CD14-positive monocyte (primary cell): ENCODE measurements around the gene ULBP3. TPM values are rescaled to one million over a fixed set of nuclear protein-coding genes. Genes with fewer than 3 reads are reported as not detected.

Experiments used
- DNase-seq, 3 donors: peaks; one replicate each; pipeline ENCODE4 v3.0.0-alpha.2; 2011 to 2022
- H2AFZ ChIP-seq: 2 replicates; pipeline ENCODE4 v1.6.0; 2012; ENCODE audit warnings: mild to moderate bottlenecking, low read depth, low read length, inconsistent platforms; ENCODE audit not compliant: insufficient read depth, poor library complexity, severe bottlenecking
- H3K27ac ChIP-seq, 2 donors: 1 replicate in 1 of 2; 2 replicates in 1 of 2; pipeline ENCODE4 v1.5.1; 2012 to 2013; ENCODE audit warnings: low read length in 2 of 2, control low read depth in 1 of 2, inconsistent platforms in 1 of 2, low read depth in 1 of 2, mild to moderate bottlenecking in 1 of 2
- H3K27me3 ChIP-seq, 2 donors: one replicate each; pipeline versions ENCODE4 v1.6.0 to v1.6.1; 2011 to 2013; ENCODE audit warnings: low read length in 2 of 2; ENCODE audit not compliant: control insufficient read depth in 2 of 2, insufficient read depth in 2 of 2
- H3K36me3 ChIP-seq, 2 donors: replicated peaks in 1 of 2; 1 replicate in 1 of 2; 2 replicates in 1 of 2; pipeline versions ENCODE4 v1.5.1 to v1.6.1; 2012 to 2013; ENCODE audit warnings: low read length in 2 of 2, control low read depth in 1 of 2, inconsistent platforms in 1 of 2, mild to moderate bottlenecking in 1 of 2; ENCODE audit not compliant: insufficient read depth in 2 of 2, control insufficient read depth in 1 of 2
- H3K4me1 ChIP-seq, 2 donors: 1 replicate in 1 of 2; 2 replicates in 1 of 2; pipeline versions ENCODE4 v1.5.1 to v1.6.1; 2012 to 2013; ENCODE audit warnings: low read length in 2 of 2, control low read depth in 1 of 2, inconsistent platforms in 1 of 2, mild to moderate bottlenecking in 1 of 2, moderate library complexity in 1 of 2; ENCODE audit not compliant: insufficient read depth in 2 of 2, control insufficient read depth in 1 of 2
- H3K4me2 ChIP-seq: replicated peaks from 2 replicates; pipeline ENCODE3; 2012; ENCODE audit warnings: low read length, moderate library complexity, mild to moderate bottlenecking; ENCODE audit not compliant: poor library complexity, severe bottlenecking; ENCODE audit errors: extremely low read depth
- H3K4me3 ChIP-seq, 3 experiments: fragments of 200-600 bp in 1 of 3; sonication (generic) in 1 of 3; replicated peaks in 1 of 3; 1 replicate in 2 of 3; 2 replicates in 1 of 3; pipeline ENCODE4 v1.5.1; 2011 to 2013; ENCODE audit warnings: low read length in 3 of 3, mild to moderate bottlenecking in 3 of 3, control low read depth in 2 of 3, low read depth in 2 of 3, inconsistent platforms in 1 of 3, moderate library complexity in 1 of 3
- H3K79me2 ChIP-seq: 2 replicates; pipeline ENCODE4 v1.6.0; 2012; ENCODE audit warnings: mild to moderate bottlenecking, control low read depth, inconsistent platforms, low read length, moderate library complexity; ENCODE audit not compliant: insufficient read depth
- H3K9ac ChIP-seq: 2 replicates; pipeline ENCODE4 v1.6.0; 2017; ENCODE audit warnings: low read length, mild to moderate bottlenecking; ENCODE audit not compliant: insufficient read depth, poor library complexity, severe bottlenecking
- H3K9me3 ChIP-seq, 2 donors: replicated peaks in 1 of 2; 1 replicate in 1 of 2; 2 replicates in 1 of 2; pipeline versions ENCODE4 v1.5.1 to v1.6.1; 2012 to 2013; ENCODE audit warnings: low read length in 2 of 2, control low read depth in 1 of 2; ENCODE audit not compliant: control insufficient read depth in 1 of 2, insufficient read depth in 1 of 2
- H4K20me1 ChIP-seq: 2 replicates; pipeline ENCODE4 v1.6.0; 2012; ENCODE audit warnings: mild to moderate bottlenecking, low read length, control low read depth, moderate library complexity; ENCODE audit not compliant: insufficient read depth
- H3K27ac Mint-ChIP-seq, 7 donors: one replicate each; pipeline ENCODE4 v1.8.0; 2020; ENCODE audit warnings: mild to moderate bottlenecking in 7 of 7, mixed read lengths in 7 of 7, moderate library complexity in 6 of 7, inconsistent platforms in 2 of 7
- H3K27me3 Mint-ChIP-seq, 3 donors: one replicate each; pipeline ENCODE4 v1.8.0; 2021 to 2022; ENCODE audit warnings: low read depth in 3 of 3, mild to moderate bottlenecking in 3 of 3, mixed read lengths in 3 of 3, moderate library complexity in 3 of 3, inconsistent platforms in 1 of 3
- H3K36me3 Mint-ChIP-seq, 2 donors: one replicate each; pipeline ENCODE4 v1.8.0; 2020; ENCODE audit warnings: mixed read lengths in 2 of 2, inconsistent platforms in 1 of 2, mild to moderate bottlenecking in 1 of 2
- H3K4me1 Mint-ChIP-seq: one replicate; pipeline ENCODE4 v1.8.0; 2020; ENCODE audit warnings: mild to moderate bottlenecking, mixed read lengths
- H3K4me3 Mint-ChIP-seq, 2 donors: one replicate each; pipeline ENCODE4 v1.8.0; 2020; ENCODE audit warnings: mild to moderate bottlenecking in 2 of 2, mixed read lengths in 2 of 2, moderate library complexity in 1 of 2
- H3K9me3 Mint-ChIP-seq, 7 donors: one replicate each; pipeline ENCODE4 v1.8.0; 2020 to 2022; ENCODE audit warnings: mixed read lengths in 7 of 7, mild to moderate bottlenecking in 6 of 7, moderate library complexity in 6 of 7, inconsistent platforms in 2 of 7
- WGBS: methylation state at CpG from one replicate; pipeline ENCODE4 v1.1.5; 2013; ENCODE audit warnings: missing lambda C conversion rate; ENCODE audit not compliant: insufficient coverage; 5-methylcytosine and 5-hydroxymethylcytosine counted together
- intact Hi-C, 2 donors: fragments of 100-400 bp; cut with micrococcal nuclease; formaldehyde crosslinking; loops; one replicate each; pipeline versions ENCODE4 v1.15.0 to v1.15.1; 2023
- polyA plus RNA-seq, 3 donors: library from polyadenylated mRNA; depleted of rRNA in 1 of 3; unstranded in 2 of 3; stranded (reverse) in 1 of 3; fragments of 300-500 nt in 2 of 3; fragments of >200 nt in 1 of 3; fragmentation: Illumina TruSeq in 2 of 3; gene quantifications; 1 replicate in 2 of 3; 2 replicates in 1 of 3; pipeline ENCODE4 v1.2.3, GENCODE V29; 2012 to 2021
- TF ChIP-seq, protein P1 (sequence below): fragments of 200-600 bp; IDR thresholded peaks from one replicate; pipeline ENCODE4 v1.8.0; 2022; ENCODE audit warnings: antibody characterized with exemption, mild to moderate bottlenecking

The ULBP3 gene
- polyA plus RNA-seq, 3 donors, result 0.08 TPM; not detected in 2

GRCh38 chr6:150072201-150072600 is 3.3 kb upstream of the ULBP3 start:
- H2AFZ ChIP-seq, result no peak overlapping the region

DNA sequence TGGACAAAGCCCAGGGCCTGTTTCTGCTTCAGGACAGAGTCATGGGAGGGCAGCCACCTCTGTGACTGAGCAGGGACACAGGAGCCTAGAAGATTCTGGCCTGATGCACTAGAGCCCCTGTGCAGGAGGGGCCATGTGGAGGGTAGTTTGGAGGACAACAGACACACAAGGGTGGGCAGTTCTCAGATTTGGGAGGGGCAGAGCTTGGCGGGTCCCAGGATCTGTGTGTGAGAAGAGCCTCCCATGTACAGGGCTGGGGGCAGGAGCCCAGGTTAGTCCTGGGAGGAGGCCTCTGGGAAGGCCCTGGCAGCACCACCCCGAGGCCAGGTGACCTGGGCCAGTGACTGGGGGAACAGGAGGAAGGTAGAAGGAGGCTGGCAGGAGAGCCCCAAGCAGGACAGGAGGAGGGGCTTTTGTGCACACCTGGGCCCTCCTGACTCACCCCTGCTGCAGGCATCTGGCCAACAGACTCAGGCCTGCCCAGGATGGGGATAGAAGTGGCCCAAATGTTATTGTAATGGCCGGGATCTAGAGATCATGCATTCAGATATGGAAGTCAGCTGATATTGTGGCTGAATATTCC is 1.4 kb upstream of the ULBP3 start:
- Histone ChIP-seq H3K79me2 (no peaks in the 10 kb centered on the region), H3K4me2 (no peak overlapping the region), H3K9ac (no peak overlapping the region), H3K36me3 (no peaks in the 10 kb centered on the region), H3K27me3 (peaks cover 0 to 27% of the 10 kb centered on the region in 2 donors), H3K27ac (no peak overlapping the region), H3K4me3 (no peak overlapping the region), H3K9me3 (no peaks in the 10 kb centered on the region), H3K4me1 (peaks cover 16 to 21% of the 10 kb centered on the region in 2 donors), H2AFZ (no peak overlapping the region), H4K20me1 (no peaks in the 10 kb centered on the region)
- no peak for DNase-seq
- WGBS, result 94% methylated on average over 2 of the region's 3 CpGs
- peaks cover 21 to 48% (median 44%) of the 10 kb centered on the region in 3 donors for H3K27me3 Mint-ChIP-seq
- intact Hi-C loops, result no loop called here
- peaks cover 0 to 2% of the 10 kb centered on the region in 2 donors for H3K36me3 Mint-ChIP-seq
- H3K4me1 Mint-ChIP-seq, result peaks cover 23% of the 10 kb centered on the region
- H3K27ac Mint-ChIP-seq, result no peak overlapping the region
- no peak overlapping the region for H3K4me3 Mint-ChIP-seq
- TF ChIP-seq, protein P1, sequence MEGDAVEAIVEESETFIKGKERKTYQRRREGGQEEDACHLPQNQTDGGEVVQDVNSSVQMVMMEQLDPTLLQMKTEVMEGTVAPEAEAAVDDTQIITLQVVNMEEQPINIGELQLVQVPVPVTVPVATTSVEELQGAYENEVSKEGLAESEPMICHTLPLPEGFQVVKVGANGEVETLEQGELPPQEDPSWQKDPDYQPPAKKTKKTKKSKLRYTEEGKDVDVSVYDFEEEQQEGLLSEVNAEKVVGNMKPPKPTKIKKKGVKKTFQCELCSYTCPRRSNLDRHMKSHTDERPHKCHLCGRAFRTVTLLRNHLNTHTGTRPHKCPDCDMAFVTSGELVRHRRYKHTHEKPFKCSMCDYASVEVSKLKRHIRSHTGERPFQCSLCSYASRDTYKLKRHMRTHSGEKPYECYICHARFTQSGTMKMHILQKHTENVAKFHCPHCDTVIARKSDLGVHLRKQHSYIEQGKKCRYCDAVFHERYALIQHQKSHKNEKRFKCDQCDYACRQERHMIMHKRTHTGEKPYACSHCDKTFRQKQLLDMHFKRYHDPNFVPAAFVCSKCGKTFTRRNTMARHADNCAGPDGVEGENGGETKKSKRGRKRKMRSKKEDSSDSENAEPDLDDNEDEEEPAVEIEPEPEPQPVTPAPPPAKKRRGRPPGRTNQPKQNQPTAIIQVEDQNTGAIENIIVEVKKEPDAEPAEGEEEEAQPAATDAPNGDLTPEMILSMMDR, result no peak
- peaks cover 0 to 4% (median 2%) of the 10 kb centered on the region in 7 donors for H3K9me3 Mint-ChIP-seq

More at GRCh38 chr6:150072201-150072600, 3.3 kb upstream of the ULBP3 start:
- Histone ChIP-seq H3K4me3 (no peak overlapping the region), H3K36me3 (no peaks in the 10 kb centered on the region), H4K20me1 (no peaks in the 10 kb centered on the region), H3K4me2 (no peak overlapping the region), H3K79me2 (no peaks in the 10 kb centered on the region), H3K27me3 (peaks cover 3 to 30% of the 10 kb centered on the region in 2 donors), H3K9me3 (no peaks in the 10 kb centered on the region), H3K27ac (no peak overlapping the region), H3K4me1 (peaks cover 16 to 21% of the 10 kb centered on the region in 2 donors), H3K9ac (no peak overlapping the region)
- peak overlapping the region in 1 of 2 donors; percentile 48 for H3K4me3 Mint-ChIP-seq
- peak; percentile 42 to 77 (median 51) for DNase-seq
- peaks cover 21 to 45% (median 40%) of the 10 kb centered on the region in 3 donors for H3K27me3 Mint-ChIP-seq
- H3K9me3 Mint-ChIP-seq, result peaks cover 0 to 4% (median under 1%) of the 10 kb centered on the region in 7 donors
- TF ChIP-seq, protein P1, result no peak
- peaks cover 0 to 2% of the 10 kb centered on the region in 2 donors for H3K36me3 Mint-ChIP-seq
- peak overlapping the region in 1 of 7 donors; percentile 15 for H3K27ac Mint-ChIP-seq
- intact Hi-C loops, result no loop called here
- H3K4me1 Mint-ChIP-seq, result peaks cover 23% of the 10 kb centered on the region
- 57% methylated on average over 7 of the region's 8 CpGs for WGBS
